ENCODE measurements around the gene POU6F2.

- no peak for TF ChIP-seq POLR2A (IDR thresholded peaks at IDR 0.05)
- TF ChIP-seq CTCF (IDR thresholded peaks at IDR 0.05), result no peak
Measured at GRCh38 chr7:39353615-39354376, 376.1 kb downstream of the POU6F2 start.

Data from right lobe of liver (tissue), 4 donors.